Fibroblast of lung (primary cell): Measurements from ENCODE around the gene SUPV3L1. TPM values are rescaled to one million over a fixed set of nuclear protein-coding genes. Genes with fewer than 3 reads are reported as not detected.

Source experiments
- DNase-seq, 2 donors: peaks; one replicate each; pipeline versions ENCODE4 v3.0.0 to v3.0.0-alpha.2; 2010; ENCODE audit warnings: low read depth in 2 of 2
- H2AFZ ChIP-seq: 2 replicates; pipeline ENCODE4 v1.5.1; 2012; ENCODE audit warnings: low read length, control low read depth, inconsistent platforms
- H3K27ac ChIP-seq: 2 replicates; pipeline ENCODE4 v1.5.1; 2011; ENCODE audit warnings: low read length, control low read depth; ENCODE audit not compliant: insufficient read depth
- H3K27me3 ChIP-seq: 2 replicates; pipeline ENCODE4 v1.5.1; 2011; ENCODE audit warnings: mild to moderate bottlenecking, low read length; ENCODE audit not compliant: control insufficient read depth, insufficient read depth
- H3K36me3 ChIP-seq: 2 replicates; pipeline ENCODE4 v1.5.1; 2011; ENCODE audit warnings: low read length; ENCODE audit not compliant: control insufficient read depth, insufficient read depth
- H3K4me1 ChIP-seq: 2 replicates; pipeline ENCODE4 v1.5.1; 2011; ENCODE audit warnings: low read length; ENCODE audit not compliant: control insufficient read depth, insufficient read depth; ENCODE audit errors: extremely low read depth
- H3K4me2 ChIP-seq: 2 replicates; pipeline ENCODE4 v1.5.1; 2011; ENCODE audit warnings: low read length, control low read depth; ENCODE audit not compliant: insufficient read depth; ENCODE audit errors: extremely low read depth
- H3K4me3 ChIP-seq, 4 experiments: fragments of 200-600 bp in 1 of 4; sonication (generic) in 1 of 4; replicated peaks in 1 of 4; 2 replicates each; pipeline ENCODE4 v1.5.1; 2011 to 2016; ENCODE audit warnings: low read length in 4 of 4, low read depth in 3 of 4, mild to moderate bottlenecking in 3 of 4, control low read depth in 2 of 4, inconsistent platforms in 1 of 4, mixed read lengths in 1 of 4; ENCODE audit not compliant: insufficient read depth in 1 of 4; ENCODE audit errors: control extremely low read depth in 1 of 4
- H3K79me2 ChIP-seq: 2 replicates; pipeline ENCODE4 v1.5.1; 2012; ENCODE audit warnings: mild to moderate bottlenecking, low read length, inconsistent platforms; ENCODE audit not compliant: control insufficient read depth, insufficient read depth
- H3K9ac ChIP-seq: 2 replicates; pipeline ENCODE4 v1.5.1; 2011; ENCODE audit warnings: mild to moderate bottlenecking, low read length, control low read depth; ENCODE audit not compliant: insufficient read depth
- H3K9me3 ChIP-seq: 2 replicates; pipeline ENCODE4 v1.5.1; 2012; ENCODE audit warnings: low read depth, low read length; ENCODE audit not compliant: control insufficient read depth, insufficient read depth
- H4K20me1 ChIP-seq: 2 replicates; pipeline ENCODE4 v1.5.1; 2011; ENCODE audit warnings: low read length; ENCODE audit not compliant: control insufficient read depth, insufficient read depth; ENCODE audit errors: extremely low read depth
- EZH2 ChIP-seq: IDR thresholded peaks from 2 replicates; pipeline ENCODE4 v1.5.1; 2012; ENCODE audit warnings: low read length, control low read depth, mild to moderate bottlenecking; ENCODE audit errors: missing control alignments
- polyA plus RNA-seq, 2 donors: library from polyadenylated mRNA; depleted of rRNA in 1 of 2; stranded (reverse) in 1 of 2; unstranded in 1 of 2; fragments of >200 nt; gene quantifications; 2 replicates each; pipeline ENCODE4 v1.2.1, GENCODE V29; 2011 to 2012; ENCODE audit warnings: missing spikeins in 1 of 2
- total RNA-seq: library from RNA; depleted of rRNA; stranded (reverse); fragments of >200 nt; gene quantifications from 2 replicates; pipeline ENCODE4 v1.2.1, GENCODE V29; 2014
- TF ChIP-seq, protein P1 (sequence below), 2 donors: IDR thresholded peaks in 1 of 2; conservative IDR thresholded peaks in 1 of 2; 1 replicate in 1 of 2; 2 replicates in 1 of 2; pipeline ENCODE4 v1.5.1; 2011 to 2012; ENCODE audit warnings: low read length in 2 of 2, control low read depth in 1 of 2, inconsistent platforms in 1 of 2, low read depth in 1 of 2, mild to moderate bottlenecking in 1 of 2

Gene SUPV3L1
- total and polyA plus RNA-seq, 2 donors (not counting 1 experiment from before 2014, with no cell fraction given) = 31.8 to 49.5 TPM

DNA sequence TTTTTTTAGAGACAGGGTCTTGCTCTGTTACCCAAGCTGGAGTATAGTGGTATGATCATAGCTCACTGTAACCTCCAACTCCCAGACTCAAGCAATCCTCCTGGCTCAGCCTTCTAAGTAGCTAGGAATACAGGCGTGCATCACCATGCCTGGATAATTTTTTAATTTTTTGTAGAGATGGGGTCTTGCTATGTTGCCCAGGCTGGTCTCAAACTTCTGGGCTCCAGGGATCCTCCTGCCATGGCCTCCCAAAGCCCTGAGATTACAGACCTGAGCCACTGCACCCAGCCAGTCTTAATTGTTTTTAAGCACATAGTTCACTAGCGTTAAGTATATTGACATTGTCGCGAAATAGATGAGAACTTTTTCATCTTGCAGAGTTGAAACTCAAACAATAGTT, 2.0 kb downstream of the SUPV3L1 start:
- no peak overlapping the region for H3K27ac ChIP-seq
- no peak for DNase-seq
- H3K9me3 ChIP-seq = no peaks in the 10 kb centered on the region
- H3K4me1 ChIP-seq = peaks cover 12% of the 10 kb centered on the region
- H3K27me3 ChIP-seq = no peaks in the 10 kb centered on the region
- no peak overlapping the region for H3K9ac ChIP-seq
- H4K20me1 ChIP-seq = no peaks in the 10 kb centered on the region
- H3K36me3 ChIP-seq = peaks cover 2% of the 10 kb centered on the region
- no peak for TF ChIP-seq EZH2
- TF ChIP-seq, protein P1, sequence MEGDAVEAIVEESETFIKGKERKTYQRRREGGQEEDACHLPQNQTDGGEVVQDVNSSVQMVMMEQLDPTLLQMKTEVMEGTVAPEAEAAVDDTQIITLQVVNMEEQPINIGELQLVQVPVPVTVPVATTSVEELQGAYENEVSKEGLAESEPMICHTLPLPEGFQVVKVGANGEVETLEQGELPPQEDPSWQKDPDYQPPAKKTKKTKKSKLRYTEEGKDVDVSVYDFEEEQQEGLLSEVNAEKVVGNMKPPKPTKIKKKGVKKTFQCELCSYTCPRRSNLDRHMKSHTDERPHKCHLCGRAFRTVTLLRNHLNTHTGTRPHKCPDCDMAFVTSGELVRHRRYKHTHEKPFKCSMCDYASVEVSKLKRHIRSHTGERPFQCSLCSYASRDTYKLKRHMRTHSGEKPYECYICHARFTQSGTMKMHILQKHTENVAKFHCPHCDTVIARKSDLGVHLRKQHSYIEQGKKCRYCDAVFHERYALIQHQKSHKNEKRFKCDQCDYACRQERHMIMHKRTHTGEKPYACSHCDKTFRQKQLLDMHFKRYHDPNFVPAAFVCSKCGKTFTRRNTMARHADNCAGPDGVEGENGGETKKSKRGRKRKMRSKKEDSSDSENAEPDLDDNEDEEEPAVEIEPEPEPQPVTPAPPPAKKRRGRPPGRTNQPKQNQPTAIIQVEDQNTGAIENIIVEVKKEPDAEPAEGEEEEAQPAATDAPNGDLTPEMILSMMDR (conservative IDR thresholded peaks at IDR 0.05 in 1 of 2, IDR thresholded peaks at IDR 0.05 in 1 of 2; ENCODE audit: low read depth in 1 of 2, low read length in 2 of 2) = no peak
- H3K4me3 ChIP-seq = no peak overlapping the region
- no peak overlapping the region for H3K4me2 ChIP-seq
- H3K79me2 ChIP-seq = peaks cover 43% of the 10 kb centered on the region
- H2AFZ ChIP-seq = no peak overlapping the region

DNA sequence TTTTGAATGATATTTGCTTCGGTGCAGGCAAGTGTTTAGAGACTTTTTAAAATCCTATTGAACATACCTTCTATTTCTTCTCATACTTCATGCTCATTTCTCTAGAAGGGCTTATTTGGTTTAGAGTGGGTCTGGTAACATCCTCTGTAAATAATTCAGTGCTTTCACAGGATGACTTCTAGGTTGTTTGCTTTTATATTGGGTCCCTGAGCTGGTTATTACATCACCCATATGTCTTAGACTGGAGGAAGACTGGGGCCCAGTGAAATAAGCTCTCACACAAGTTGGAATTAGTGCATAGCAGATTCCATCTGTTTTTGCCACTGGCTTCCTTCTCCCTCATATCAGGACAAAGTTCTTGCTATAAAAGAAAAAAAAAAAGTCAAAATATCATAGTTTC, 6.5 kb downstream of the SUPV3L1 start:
- Histone ChIP-seq H3K27me3 (no peaks in the 10 kb centered on the region), H3K4me1 (no peaks in the 10 kb centered on the region), H3K4me2 (no peak overlapping the region), H3K27ac (no peak overlapping the region), H3K4me3 (no peak overlapping the region), H3K9me3 (no peaks in the 10 kb centered on the region), H3K9ac (no peak overlapping the region), H4K20me1 (no peaks in the 10 kb centered on the region), H3K36me3 (peaks cover 7% of the 10 kb centered on the region), H2AFZ (no peak overlapping the region), H3K79me2 (peaks cover 28% of the 10 kb centered on the region)
- no peak for DNase-seq
- no peak for TF ChIP-seq EZH2
- TF ChIP-seq, protein P1 (conservative IDR thresholded peaks at IDR 0.05 in 1 of 2, IDR thresholded peaks at IDR 0.05 in 1 of 2; ENCODE audit: low read depth in 1 of 2, low read length in 2 of 2) = no peak

DNA sequence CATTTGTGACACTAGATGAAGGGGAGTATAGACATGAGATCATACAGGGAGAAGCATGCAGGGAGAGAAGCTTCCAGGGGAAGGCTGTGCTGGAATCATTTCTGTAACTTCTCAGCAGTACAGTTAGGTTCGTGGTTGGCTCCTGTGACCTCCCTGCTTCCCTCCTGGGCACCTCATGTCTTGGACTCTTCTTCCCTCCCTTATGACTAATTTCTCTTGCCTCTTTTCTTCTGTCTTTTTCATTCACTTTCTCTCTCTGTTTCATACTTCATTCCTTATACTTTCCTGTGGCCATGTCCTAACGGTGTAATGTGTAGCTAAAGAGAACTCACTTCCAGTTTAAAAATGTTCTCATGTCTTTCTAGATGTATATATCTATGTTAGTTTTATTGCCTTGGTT, 21.0 kb downstream of the SUPV3L1 start:
- no peak overlapping the region for H3K9ac ChIP-seq
- H3K4me3 ChIP-seq = no peak overlapping the region
- no peak overlapping the region for H3K27ac ChIP-seq
- TF ChIP-seq EZH2 = no peak
- TF ChIP-seq, protein P1 (conservative IDR thresholded peaks at IDR 0.05 in 1 of 2, IDR thresholded peaks at IDR 0.05 in 1 of 2; ENCODE audit: low read depth in 1 of 2, low read length in 2 of 2) = no peak
- no peaks in the 10 kb centered on the region for H3K9me3 ChIP-seq
- no peaks in the 10 kb centered on the region for H3K27me3 ChIP-seq
- no peaks in the 10 kb centered on the region for H3K79me2 ChIP-seq
- H3K4me1 ChIP-seq = no peaks in the 10 kb centered on the region
- no peaks in the 10 kb centered on the region for H3K36me3 ChIP-seq
- H3K4me2 ChIP-seq = no peak overlapping the region
- DNase-seq = no peak
- H2AFZ ChIP-seq = no peak overlapping the region
- H4K20me1 ChIP-seq = no peaks in the 10 kb centered on the region
